ENCODE measurements around the gene GALNTL6.

GALNTL6 gene

GRCh38 chr4:171920901-171921300, 107.7 kb downstream of the GALNTL6 start:
- Histone ChIP-seq H3K79me2 (ENCODE audit: insufficient read depth, low read length) (no peaks in the 10 kb centered on the region), H3K9me3 (ENCODE audit: insufficient read depth, low read depth, low read length) (no peaks in the 10 kb centered on the region), H3K4me3 (ENCODE audit: low read length, poor library complexity, severe bottlenecking) (no peak overlapping the region), H4K20me1 (ENCODE audit: insufficient read depth, low read length, poor library complexity, severe bottlenecking) (no peaks in the 10 kb centered on the region), H3K36me3 (ENCODE audit: insufficient read depth, low read length) (no peaks in the 10 kb centered on the region), H3K4me2 (ENCODE audit: low read depth, low read length, poor library complexity, severe bottlenecking) (no peak overlapping the region), H2AFZ (ENCODE audit: low read length) (no peak overlapping the region), H3F3A (ENCODE audit: low read depth) (no peaks in the 10 kb centered on the region), H3K9ac (ENCODE audit: low read depth, low read length, poor library complexity, severe bottlenecking) (no peak overlapping the region), H3K27me3 (ENCODE audit: insufficient read depth, low read length, poor library complexity, severe bottlenecking) (no peaks in the 10 kb centered on the region), H3K9me2 (replicated peaks; ENCODE audit: low read depth, low read length) (no peaks in the 10 kb centered on the region), H3K4me1 (ENCODE audit: insufficient read depth, low read length, poor library complexity, severe bottlenecking) (peaks cover 7% of the 10 kb centered on the region)
- TF ChIP-seq EZH2phosphoT487 (IDR thresholded peaks at IDR 0.05; ENCODE audit: borderline replicate concordance) = no peak
- TF ChIP-seq CTCF (conservative IDR thresholded peaks at IDR 0.05; ENCODE audit: low read length) = no peak

GRCh38 chr4:171924746-171925376, 111.7 kb downstream of the GALNTL6 start:
- TF ChIP-seq EZH2phosphoT487 (IDR thresholded peaks at IDR 0.05; ENCODE audit: borderline replicate concordance) = no peak
- Histone ChIP-seq H3K36me3 (ENCODE audit: insufficient read depth, low read length) (no peaks in the 10 kb centered on the region), H4K20me1 (ENCODE audit: insufficient read depth, low read length, poor library complexity, severe bottlenecking) (no peaks in the 10 kb centered on the region), H3K79me2 (ENCODE audit: insufficient read depth, low read length) (no peaks in the 10 kb centered on the region), H3K4me2 (ENCODE audit: low read depth, low read length, poor library complexity, severe bottlenecking) (no peak overlapping the region), H3K9me2 (replicated peaks; ENCODE audit: low read depth, low read length) (no peaks in the 10 kb centered on the region), H3F3A (ENCODE audit: low read depth) (no peaks in the 10 kb centered on the region), H3K4me3 (ENCODE audit: low read length, poor library complexity, severe bottlenecking) (no peak overlapping the region), H3K9ac (ENCODE audit: low read depth, low read length, poor library complexity, severe bottlenecking) (no peak overlapping the region), H3K27me3 (ENCODE audit: insufficient read depth, low read length, poor library complexity, severe bottlenecking) (no peaks in the 10 kb centered on the region), H3K4me1 (ENCODE audit: insufficient read depth, low read length, poor library complexity, severe bottlenecking) (no peaks in the 10 kb centered on the region), H2AFZ (ENCODE audit: low read length) (no peak overlapping the region), H3K9me3 (ENCODE audit: insufficient read depth, low read depth, low read length) (no peaks in the 10 kb centered on the region)

GRCh38 chr4:171928336-171928735, 115.1 kb downstream of the GALNTL6 start:
- Histone ChIP-seq H3K27me3 (ENCODE audit: insufficient read depth, low read length, poor library complexity, severe bottlenecking) (no peaks in the 10 kb centered on the region), H3K9me2 (replicated peaks; ENCODE audit: low read depth, low read length) (no peaks in the 10 kb centered on the region), H3K4me2 (ENCODE audit: low read depth, low read length, poor library complexity, severe bottlenecking) (no peak overlapping the region), H3K36me3 (ENCODE audit: insufficient read depth, low read length) (no peaks in the 10 kb centered on the region), H3K9ac (ENCODE audit: low read depth, low read length, poor library complexity, severe bottlenecking) (no peak overlapping the region), H3K9me3 (ENCODE audit: insufficient read depth, low read depth, low read length) (no peaks in the 10 kb centered on the region), H3K79me2 (ENCODE audit: insufficient read depth, low read length) (no peaks in the 10 kb centered on the region), H2AFZ (ENCODE audit: low read length) (no peak overlapping the region), H3K4me1 (ENCODE audit: insufficient read depth, low read length, poor library complexity, severe bottlenecking) (no peaks in the 10 kb centered on the region), H4K20me1 (ENCODE audit: insufficient read depth, low read length, poor library complexity, severe bottlenecking) (no peaks in the 10 kb centered on the region), H3K4me3 (ENCODE audit: low read length, poor library complexity, severe bottlenecking) (no peak overlapping the region), H3F3A (ENCODE audit: low read depth) (no peaks in the 10 kb centered on the region)
- TF ChIP-seq EZH2phosphoT487 (IDR thresholded peaks at IDR 0.05; ENCODE audit: borderline replicate concordance) (no peak), CTCF (conservative IDR thresholded peaks at IDR 0.05; ENCODE audit: low read length) (no peak)

GRCh38 chr4:171929477-171929876, 116.3 kb downstream of the GALNTL6 start:
- TF ChIP-seq CTCF (conservative IDR thresholded peaks at IDR 0.05; ENCODE audit: low read length) = no peak
- Histone ChIP-seq H3K9me3 (ENCODE audit: insufficient read depth, low read depth, low read length) (no peaks in the 10 kb centered on the region), H3K9me2 (replicated peaks; ENCODE audit: low read depth, low read length) (no peaks in the 10 kb centered on the region)

More at GRCh38 chr4:171929477-171929876, 116.3 kb downstream of the GALNTL6 start:
- Histone ChIP-seq H3K9ac (ENCODE audit: low read depth, low read length, poor library complexity, severe bottlenecking) (no peak overlapping the region), H3K79me2 (ENCODE audit: insufficient read depth, low read length) (no peaks in the 10 kb centered on the region), H2AFZ (ENCODE audit: low read length) (no peak overlapping the region), H3K4me1 (ENCODE audit: insufficient read depth, low read length, poor library complexity, severe bottlenecking) (no peaks in the 10 kb centered on the region), H3K4me3 (ENCODE audit: low read length, poor library complexity, severe bottlenecking) (no peak overlapping the region), H4K20me1 (ENCODE audit: insufficient read depth, low read length, poor library complexity, severe bottlenecking) (no peaks in the 10 kb centered on the region), H3F3A (ENCODE audit: low read depth) (no peaks in the 10 kb centered on the region), H3K36me3 (ENCODE audit: insufficient read depth, low read length) (no peaks in the 10 kb centered on the region), H3K27me3 (ENCODE audit: insufficient read depth, low read length, poor library complexity, severe bottlenecking) (no peaks in the 10 kb centered on the region), H3K4me2 (ENCODE audit: low read depth, low read length, poor library complexity, severe bottlenecking) (no peak overlapping the region)
